ENCODE results near the gene PRSS1.

PRSS1 gene

DNA sequence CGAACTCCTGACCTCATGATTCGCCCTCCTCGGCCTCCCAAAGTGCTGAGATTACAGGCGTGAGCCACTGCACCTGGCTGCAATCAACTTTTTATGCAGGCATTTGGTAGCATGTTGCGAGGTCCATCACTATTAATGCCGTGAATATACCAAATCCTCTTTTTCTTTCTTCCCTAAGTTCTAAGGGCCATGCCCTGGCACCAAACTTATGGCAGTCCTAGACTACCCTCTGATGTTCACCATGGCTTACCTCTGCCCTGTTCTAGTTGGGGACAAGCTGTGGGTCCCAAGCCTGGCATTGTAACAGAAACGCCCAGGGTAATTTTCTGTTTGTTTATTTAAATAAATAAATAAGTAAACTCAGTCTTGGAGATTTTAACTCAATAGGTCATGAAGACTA, 34.8 kb downstream of the PRSS1 start:
- H3K9ac ChIP-seq (ENCODE audit: low read length): no peak overlapping the region; the same call in 1 of the 2 replicates
- no peak overlapping the region for H3K27ac ChIP-seq (ENCODE audit: low read length)

DNA sequence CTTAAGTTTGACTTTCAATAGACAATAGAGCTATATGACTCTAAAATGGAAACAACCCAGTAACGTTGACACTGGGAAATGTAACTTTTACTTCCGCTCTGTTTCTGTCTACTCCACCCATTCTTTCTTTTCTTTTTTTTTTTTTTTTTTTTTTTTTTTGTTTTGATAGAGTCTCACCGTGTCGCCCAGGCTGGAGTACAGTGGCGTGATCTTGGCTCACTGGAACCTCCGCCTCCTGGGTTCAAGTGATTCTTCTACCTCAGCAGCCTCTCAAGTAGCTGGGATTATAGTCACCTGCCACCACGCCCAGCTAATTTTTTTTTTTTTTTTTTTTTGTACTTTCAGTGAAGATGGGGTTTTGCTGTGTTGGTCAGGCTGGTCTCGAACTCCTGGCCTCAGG, 35.4 kb downstream of the PRSS1 start:
- Histone ChIP-seq H3K9ac (ENCODE audit: low read length) (no peak overlapping the region; the same call in 1 of the 2 replicates), H3K27me3 (ENCODE audit: low read depth, low read length) (0 out of 2 replicates have a peak, but pooled peaks cover 3% of the 10 kb centered on the region), H2AFZ (ENCODE audit: low read depth, low read length) (no peak overlapping the region), H3K4me1 (ENCODE audit: low read length) (peaks cover 17% of the 10 kb centered on the region), H3K9me3 (ENCODE audit: insufficient read depth, low read length) (no peaks in the 10 kb centered on the region), H3K79me2 (ENCODE audit: low read length) (no peaks in the 10 kb centered on the region), H3K4me2 (ENCODE audit: low read length) (0 out of 2 replicates have a peak overlapping the region, but pooled peaks have one; percentile 12), H3K36me3 (replicated peaks; ENCODE audit: low read depth, low read length) (no peaks in the 10 kb centered on the region), H4K20me1 (ENCODE audit: insufficient read depth, low read length) (no peaks in the 10 kb centered on the region), H3K27ac (ENCODE audit: low read length) (no peak overlapping the region), H3K4me3 (ENCODE audit: low read length) (no peak overlapping the region)
- no peak for TF ChIP-seq EZH2phosphoT487 (IDR thresholded peaks at IDR 0.05; ENCODE audit: low read depth)
- TF ChIP-seq, protein P1, sequence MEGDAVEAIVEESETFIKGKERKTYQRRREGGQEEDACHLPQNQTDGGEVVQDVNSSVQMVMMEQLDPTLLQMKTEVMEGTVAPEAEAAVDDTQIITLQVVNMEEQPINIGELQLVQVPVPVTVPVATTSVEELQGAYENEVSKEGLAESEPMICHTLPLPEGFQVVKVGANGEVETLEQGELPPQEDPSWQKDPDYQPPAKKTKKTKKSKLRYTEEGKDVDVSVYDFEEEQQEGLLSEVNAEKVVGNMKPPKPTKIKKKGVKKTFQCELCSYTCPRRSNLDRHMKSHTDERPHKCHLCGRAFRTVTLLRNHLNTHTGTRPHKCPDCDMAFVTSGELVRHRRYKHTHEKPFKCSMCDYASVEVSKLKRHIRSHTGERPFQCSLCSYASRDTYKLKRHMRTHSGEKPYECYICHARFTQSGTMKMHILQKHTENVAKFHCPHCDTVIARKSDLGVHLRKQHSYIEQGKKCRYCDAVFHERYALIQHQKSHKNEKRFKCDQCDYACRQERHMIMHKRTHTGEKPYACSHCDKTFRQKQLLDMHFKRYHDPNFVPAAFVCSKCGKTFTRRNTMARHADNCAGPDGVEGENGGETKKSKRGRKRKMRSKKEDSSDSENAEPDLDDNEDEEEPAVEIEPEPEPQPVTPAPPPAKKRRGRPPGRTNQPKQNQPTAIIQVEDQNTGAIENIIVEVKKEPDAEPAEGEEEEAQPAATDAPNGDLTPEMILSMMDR (IDR thresholded peaks at IDR 0.05; ENCODE audit: low read depth, low read length): no peak

More for the DNA sequence above, 34.8 kb downstream of the PRSS1 start:
- Histone ChIP-seq H3K27me3 (ENCODE audit: low read depth, low read length) (0 out of 2 replicates have a peak, but pooled peaks cover 3% of the 10 kb centered on the region), H4K20me1 (ENCODE audit: insufficient read depth, low read length) (no peaks in the 10 kb centered on the region), H3K4me2 (ENCODE audit: low read length) (0 out of 2 replicates have a peak overlapping the region, but pooled peaks have one; percentile 12), H3K79me2 (ENCODE audit: low read length) (no peaks in the 10 kb centered on the region), H3K9me3 (ENCODE audit: insufficient read depth, low read length) (no peaks in the 10 kb centered on the region), H2AFZ (ENCODE audit: low read depth, low read length) (no peak overlapping the region), H3K4me1 (ENCODE audit: low read length) (peaks cover 17% of the 10 kb centered on the region), H3K36me3 (replicated peaks; ENCODE audit: low read depth, low read length) (no peaks in the 10 kb centered on the region), H3K4me3 (ENCODE audit: low read length) (no peak overlapping the region)
- TF ChIP-seq, protein P1 (IDR thresholded peaks at IDR 0.05; ENCODE audit: low read depth, low read length): peak; percentile 9; the same call in 1 of the 2 replicates
- no peak for TF ChIP-seq EZH2phosphoT487 (IDR thresholded peaks at IDR 0.05; ENCODE audit: low read depth)

DNA sequence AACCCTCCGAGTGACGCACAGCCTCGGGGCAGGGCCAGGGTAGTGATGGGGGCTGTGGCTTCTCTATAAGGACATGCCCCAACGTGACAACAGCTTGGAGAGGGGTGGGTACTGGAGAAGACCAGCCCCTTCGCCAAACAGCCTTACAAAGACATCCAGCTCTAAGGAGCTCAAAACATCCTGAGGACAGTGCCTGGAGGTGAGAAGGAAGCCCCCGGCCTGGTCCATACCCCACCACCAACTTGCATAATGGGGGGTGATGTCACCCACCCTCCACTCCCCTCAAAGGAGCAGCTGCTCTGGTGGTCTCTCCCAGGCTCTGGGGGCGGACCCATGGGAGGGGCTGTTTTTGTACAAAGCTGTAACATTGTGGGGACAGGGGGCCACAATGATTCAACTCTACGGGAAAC, 36.6 kb downstream of the PRSS1 start:
- Histone ChIP-seq H3K36me3 (replicated peaks; ENCODE audit: low read depth, low read length) (no peaks in the 10 kb centered on the region), H3K9me3 (ENCODE audit: insufficient read depth, low read length) (no peaks in the 10 kb centered on the region), H3K4me3 (ENCODE audit: low read length) (no peak overlapping the region), H3K79me2 (ENCODE audit: low read length) (no peaks in the 10 kb centered on the region), H3K27me3 (ENCODE audit: low read depth, low read length) (0 out of 2 replicates have a peak, but pooled peaks cover 3% of the 10 kb centered on the region), H3K4me1 (ENCODE audit: low read length) (peaks cover 17% of the 10 kb centered on the region), H3K4me2 (ENCODE audit: low read length) (no peak overlapping the region), H2AFZ (ENCODE audit: low read depth, low read length) (no peak overlapping the region), H4K20me1 (ENCODE audit: insufficient read depth, low read length) (no peaks in the 10 kb centered on the region), H3K27ac (ENCODE audit: low read length) (no peak overlapping the region), H3K9ac (ENCODE audit: low read length) (no peak overlapping the region)
- no peak for TF ChIP-seq EZH2phosphoT487 (IDR thresholded peaks at IDR 0.05; ENCODE audit: low read depth)
- TF ChIP-seq, protein P1 (IDR thresholded peaks at IDR 0.05; ENCODE audit: low read depth, low read length): no peak

DNA sequence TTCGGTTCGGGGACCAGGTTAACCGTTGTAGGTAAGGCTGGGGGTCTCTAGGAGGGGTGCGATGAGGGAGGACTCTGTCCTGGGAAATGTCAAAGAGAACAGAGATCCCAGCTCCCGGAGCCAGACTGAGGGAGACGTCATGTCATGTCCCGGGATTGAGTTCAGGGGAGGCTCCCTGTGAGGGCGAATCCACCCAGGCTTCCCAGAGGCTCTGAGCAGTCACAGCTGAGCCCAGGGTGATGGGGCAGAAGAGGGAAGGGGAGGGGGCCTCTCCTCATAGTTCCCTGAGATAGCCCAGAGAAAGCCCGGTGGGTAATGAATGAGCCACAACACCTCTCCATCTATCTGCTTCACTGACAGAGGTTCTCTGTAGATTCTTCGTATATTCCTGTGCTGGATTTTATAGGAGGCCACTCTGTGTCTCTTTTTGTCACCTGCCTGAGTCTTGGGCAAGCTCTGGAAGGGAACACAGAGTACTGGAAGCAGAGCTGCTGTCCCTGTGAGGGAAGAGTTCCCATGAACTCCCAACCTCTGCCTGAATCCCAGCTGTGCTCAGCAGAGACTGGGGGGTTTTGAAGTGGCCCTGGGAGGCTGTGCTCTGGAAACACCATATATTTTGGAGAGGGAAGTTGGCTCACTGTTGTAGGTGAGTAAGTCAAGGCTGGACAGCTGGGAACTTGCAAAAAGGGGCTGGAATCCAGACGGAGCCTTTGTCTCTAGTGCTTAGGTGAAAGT, 37.9 kb downstream of the PRSS1 start:
- TF ChIP-seq, protein P1 (IDR thresholded peaks at IDR 0.05; ENCODE audit: low read depth, low read length): no peak
- TF ChIP-seq EZH2phosphoT487 (IDR thresholded peaks at IDR 0.05; ENCODE audit: low read depth): no peak
- no peaks in the 10 kb centered on the region for H3K36me3 ChIP-seq (replicated peaks; ENCODE audit: low read depth, low read length)
- no peaks in the 10 kb centered on the region for H4K20me1 ChIP-seq (ENCODE audit: insufficient read depth, low read length)
- H3K4me1 ChIP-seq (ENCODE audit: low read length): peaks cover 17% of the 10 kb centered on the region
- H3K27ac ChIP-seq (ENCODE audit: low read length): no peak overlapping the region
- no peaks in the 10 kb centered on the region for H3K79me2 ChIP-seq (ENCODE audit: low read length)
- 0 out of 2 replicates have a peak, but pooled peaks cover 2% of the 10 kb centered on the region for H3K27me3 ChIP-seq (ENCODE audit: low read depth, low read length)
- H2AFZ ChIP-seq (ENCODE audit: low read depth, low read length): no peak overlapping the region
- H3K9ac ChIP-seq (ENCODE audit: low read length): no peak overlapping the region
- H3K4me2 ChIP-seq (ENCODE audit: low read length): no peak overlapping the region
- no peaks in the 10 kb centered on the region for H3K9me3 ChIP-seq (ENCODE audit: insufficient read depth, low read length)
- H3K4me3 ChIP-seq (ENCODE audit: low read length): no peak overlapping the region
